Right ventricle myocardium superior (tissue), 1 donor: ENCODE data around the gene VAPA. TPM values are rescaled to one million over a fixed set of nuclear protein-coding genes. Genes with fewer than 3 reads are reported as not detected.

Experiments
- total RNA-seq: library from RNA; stranded (reverse); fragmentation: NEBNext Ultra II Directional; extraction: Animal tissue kit (Norgen Biotek cat#: 25700); gene quantifications from one replicate; pipeline ENCODE4 v1.2.1, GENCODE V29; 2021
- donor health status: DM: no; HTN: yes; CAD: no; lungs with severe emphysema.

Gene VAPA
- total RNA-seq, 1 donor from 2014 or later = 189 TPM

Other genes starting within 250 kb of the VAPA start
- 12.1 TPM for gene RAB31, start 205.7 kb upstream of the VAPA start, total RNA-seq
- not detected for gene TXNDC2, start 28.0 kb upstream of the VAPA start, total RNA-seq